Testis (tissue), 3 donors: ENCODE measurements around the gene GALNT15. TPM values are rescaled to one million over a fixed set of nuclear protein-coding genes. Genes with fewer than 3 reads are reported as not detected.
A peak's percentile ranks its signal among the peaks of the same experiment; 100 is the strongest.

ENCODE experiments used
- DNase-seq: peaks from one replicate; pipeline ENCODE4 v3.0.0-alpha.2; 2019
- H3K27ac ChIP-seq, 2 donors: fragments of 200-600 bp; sonication (generic); one replicate each; pipeline ENCODE4 v1.5.1; 2019
- H3K27me3 ChIP-seq: fragments of 200-600 bp; sonication (generic); one replicate; pipeline ENCODE4 v1.5.1; 2019
- H3K36me3 ChIP-seq: fragments of 200-600 bp; sonication (generic); one replicate; pipeline ENCODE4 v1.5.1; 2017; ENCODE audit warnings: low read depth; ENCODE audit errors: missing control alignments
- H3K4me1 ChIP-seq: fragments of 200-600 bp; sonication (generic); one replicate; pipeline ENCODE4 v1.5.1; 2019
- H3K4me3 ChIP-seq, 2 donors: fragments of 200-600 bp; sonication (generic); one replicate each; pipeline ENCODE4 v1.5.1; 2017 to 2019
- H3K9me3 ChIP-seq: fragments of 200-600 bp; sonication (generic); one replicate; pipeline ENCODE4 v1.5.1; 2017
- POLR2A ChIP-seq: fragments of 450-650 bp; IDR thresholded peaks from one replicate; pipeline ENCODE4 v1.6.1; 2017; ENCODE audit warnings: antibody characterized with exemption, mild to moderate bottlenecking, moderate library complexity
- WGBS, 2 donors: methylation state at CpG; one replicate each; pipeline ENCODE4 v1.1.5; 2018; 5-methylcytosine and 5-hydroxymethylcytosine counted together
- intact Hi-C: fragments of 100-400 bp; cut with DNase I; formaldehyde crosslinking; loops from one replicate; pipeline ENCODE4 v1.15.1; 2023; ENCODE audit warnings: low total_unique reads
- polyA plus RNA-seq: library from polyadenylated mRNA; stranded (reverse); fragments of 350-450 nt; fragmentation: Illumina TruSeq; extraction: RNeasy Lipid Tissue Mini Kit (QIAGEN cat#74804); gene quantifications from one replicate; pipeline ENCODE4 v1.2.3, GENCODE V29; 2014; ENCODE audit warnings: low read depth, low replicate concordance; ENCODE audit not compliant: insufficient read depth
- total RNA-seq, 2 donors: library from RNA; depleted of rRNA; stranded (reverse); fragments of >200 nt; gene quantifications; one replicate each; pipeline ENCODE4 v1.2.3, GENCODE V29; 2016
- TF ChIP-seq, protein P1 (sequence below), 3 experiments: fragments of 450-650 bp in 2 of 3; fragments of 200-600 bp in 1 of 3; sonication (generic) in 1 of 3; IDR thresholded peaks; one replicate each; pipeline ENCODE4 v1.5.1; 2016 to 2019; ENCODE audit warnings: antibody characterized with exemption in 3 of 3, mild to moderate bottlenecking in 2 of 3, moderate library complexity in 1 of 3

Gene GALNT15
- total and polyA plus RNA-seq, 3 donors from 2014 or later, result 6.6 to 16.5 (median 13.0) TPM

DNA sequence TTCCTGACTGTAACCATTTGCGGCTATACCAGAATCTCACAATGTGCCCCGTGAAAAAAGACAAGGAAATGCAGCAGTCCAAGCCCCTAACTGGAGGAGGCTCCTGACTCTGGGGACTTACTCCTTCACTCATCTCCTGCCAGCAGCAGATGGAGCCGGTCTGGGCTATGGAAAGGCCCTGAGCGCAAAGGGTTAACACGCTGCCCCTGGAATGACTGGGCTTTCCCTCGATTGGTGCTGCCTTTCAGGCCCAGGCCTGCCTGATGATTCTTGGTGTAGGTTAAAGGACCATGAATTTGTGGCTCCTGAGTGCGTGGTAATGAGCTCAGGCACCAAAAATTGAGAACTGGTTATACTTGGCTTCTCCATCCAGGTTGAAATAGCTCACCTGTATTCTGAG lies 42.3 kb upstream of the GALNT15 start:
- no peak for DNase-seq
- no peak for TF ChIP-seq POLR2A
- TF ChIP-seq, protein P1, sequence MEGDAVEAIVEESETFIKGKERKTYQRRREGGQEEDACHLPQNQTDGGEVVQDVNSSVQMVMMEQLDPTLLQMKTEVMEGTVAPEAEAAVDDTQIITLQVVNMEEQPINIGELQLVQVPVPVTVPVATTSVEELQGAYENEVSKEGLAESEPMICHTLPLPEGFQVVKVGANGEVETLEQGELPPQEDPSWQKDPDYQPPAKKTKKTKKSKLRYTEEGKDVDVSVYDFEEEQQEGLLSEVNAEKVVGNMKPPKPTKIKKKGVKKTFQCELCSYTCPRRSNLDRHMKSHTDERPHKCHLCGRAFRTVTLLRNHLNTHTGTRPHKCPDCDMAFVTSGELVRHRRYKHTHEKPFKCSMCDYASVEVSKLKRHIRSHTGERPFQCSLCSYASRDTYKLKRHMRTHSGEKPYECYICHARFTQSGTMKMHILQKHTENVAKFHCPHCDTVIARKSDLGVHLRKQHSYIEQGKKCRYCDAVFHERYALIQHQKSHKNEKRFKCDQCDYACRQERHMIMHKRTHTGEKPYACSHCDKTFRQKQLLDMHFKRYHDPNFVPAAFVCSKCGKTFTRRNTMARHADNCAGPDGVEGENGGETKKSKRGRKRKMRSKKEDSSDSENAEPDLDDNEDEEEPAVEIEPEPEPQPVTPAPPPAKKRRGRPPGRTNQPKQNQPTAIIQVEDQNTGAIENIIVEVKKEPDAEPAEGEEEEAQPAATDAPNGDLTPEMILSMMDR (IDR thresholded peaks at IDR 0.05), result no peak
- Histone ChIP-seq H3K4me3 (no peak overlapping the region), H3K27ac (no peak overlapping the region), H3K9me3 (no peaks in the 10 kb centered on the region), H3K4me1 (no peaks in the 10 kb centered on the region), H3K36me3 (no peaks in the 10 kb centered on the region), H3K27me3 (no peaks in the 10 kb centered on the region)
- WGBS, 2 donors, result 80 to 89% methylated on average over 7 of the region's 7 CpGs
- intact Hi-C loops, result no loop called here

DNA sequence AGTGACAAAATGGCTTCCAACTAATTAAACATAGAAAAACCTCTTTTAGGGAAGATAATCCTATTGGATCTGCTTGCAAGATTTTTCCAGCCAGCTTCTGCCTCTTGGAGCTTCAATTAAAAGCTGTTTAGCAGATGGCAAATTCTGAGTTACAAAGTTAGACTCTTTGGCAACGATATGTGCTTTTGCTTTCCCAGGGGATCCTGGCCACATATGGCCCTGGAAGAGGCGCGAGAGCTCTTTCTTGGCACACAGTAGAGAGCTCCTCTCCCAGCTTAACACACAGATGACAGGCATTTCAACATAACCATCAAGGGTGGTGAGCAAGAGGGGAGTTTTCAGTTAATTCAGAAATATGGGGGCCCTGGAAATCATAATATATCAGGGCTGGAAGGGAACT lies 41.6 kb upstream of the GALNT15 start:
- Histone ChIP-seq H3K36me3 (no peaks in the 10 kb centered on the region), H3K9me3 (no peaks in the 10 kb centered on the region), H3K4me1 (no peaks in the 10 kb centered on the region), H3K27ac (no peak overlapping the region), H3K4me3 (no peak overlapping the region), H3K27me3 (no peaks in the 10 kb centered on the region)
- intact Hi-C loops, result no loop called here
- no peak for DNase-seq
- no peak for TF ChIP-seq POLR2A
- TF ChIP-seq, protein P1 (IDR thresholded peaks at IDR 0.05), result no peak
- 34 to 50% methylated on average over 3 of the region's 3 CpGs for WGBS, 2 donors

DNA sequence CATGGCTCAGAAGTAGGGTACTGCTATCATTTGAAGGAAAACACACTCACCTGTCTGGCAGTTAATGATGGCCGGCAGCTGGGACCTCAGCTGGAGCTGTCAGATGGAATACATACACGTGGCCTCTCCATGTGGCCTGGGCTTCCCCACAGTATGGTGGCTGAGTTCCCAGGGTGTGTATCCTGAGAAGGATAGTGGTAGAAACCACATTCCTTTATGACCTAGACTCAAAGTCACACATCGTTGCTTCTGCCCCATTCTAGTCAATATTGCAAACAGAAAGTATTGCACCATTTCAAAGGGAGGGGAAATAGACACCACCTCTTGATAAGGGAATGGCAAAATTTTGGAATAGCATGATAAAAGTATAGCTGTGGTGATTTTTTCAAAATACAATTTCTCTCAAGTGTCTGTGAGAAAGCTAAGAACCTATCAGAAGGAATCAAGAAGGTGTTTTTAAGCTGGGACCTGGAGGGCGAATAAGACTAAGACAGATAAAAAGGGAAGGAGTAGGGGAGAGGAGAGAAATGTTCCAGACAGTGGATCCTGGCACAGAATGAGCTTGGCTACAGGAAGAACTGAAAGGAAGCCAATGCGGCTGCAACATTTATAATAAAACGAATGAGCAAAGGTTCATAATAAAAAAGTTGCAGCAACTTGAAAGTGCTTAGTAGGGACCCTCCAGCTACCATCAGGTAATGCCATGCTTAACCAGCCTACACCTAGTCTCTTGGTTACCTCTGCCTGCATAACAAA lies 40.1 kb upstream of the GALNT15 start:
- TF ChIP-seq POLR2A, result no peak
- TF ChIP-seq, protein P1 (IDR thresholded peaks at IDR 0.05), result no peak
- intact Hi-C loops, result no loop called here
- DNase-seq, result no peak

DNA sequence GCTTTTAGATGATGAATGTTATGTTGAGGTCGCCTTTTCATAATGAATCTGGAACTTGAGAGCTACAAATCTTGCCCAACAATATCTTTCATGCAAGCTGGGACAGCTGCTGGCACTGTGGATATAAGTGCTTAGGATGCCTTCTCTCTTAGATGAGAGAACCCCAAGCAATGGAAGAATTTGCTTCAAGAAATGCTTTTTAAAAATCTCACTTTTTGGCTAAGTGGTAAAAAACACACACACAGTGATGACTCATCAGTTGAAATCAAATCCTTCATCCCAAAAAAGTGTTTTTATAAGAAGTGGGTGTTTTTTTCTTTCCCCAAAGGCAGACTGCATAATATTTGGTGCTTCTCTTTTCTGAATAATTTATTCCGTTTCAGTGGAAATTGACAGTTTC lies 38.4 kb upstream of the GALNT15 start:
- Histone ChIP-seq H3K27ac (peak overlapping the region in 1 of 2 donors; percentile 14), H3K4me3 (no peak overlapping the region), H3K27me3 (no peaks in the 10 kb centered on the region), H3K4me1 (no peaks in the 10 kb centered on the region), H3K36me3 (no peaks in the 10 kb centered on the region), H3K9me3 (no peaks in the 10 kb centered on the region)
- 76 to 90% methylated on average over 2 of the region's 2 CpGs for WGBS, 2 donors
- intact Hi-C loops, result no loop called here
- TF ChIP-seq, protein P1 (IDR thresholded peaks at IDR 0.05), result no peak
- no peak for TF ChIP-seq POLR2A
- DNase-seq, result no peak

More for the DNA sequence above, 40.1 kb upstream of the GALNT15 start:
- Histone ChIP-seq H3K9me3 (no peaks in the 10 kb centered on the region), H3K4me3 (no peak overlapping the region), H3K27ac (no peak overlapping the region), H3K4me1 (no peaks in the 10 kb centered on the region), H3K27me3 (no peaks in the 10 kb centered on the region), H3K36me3 (no peaks in the 10 kb centered on the region)
- WGBS, 2 donors, result 77 to 85% methylated on average over 6 of the region's 6 CpGs

DNA sequence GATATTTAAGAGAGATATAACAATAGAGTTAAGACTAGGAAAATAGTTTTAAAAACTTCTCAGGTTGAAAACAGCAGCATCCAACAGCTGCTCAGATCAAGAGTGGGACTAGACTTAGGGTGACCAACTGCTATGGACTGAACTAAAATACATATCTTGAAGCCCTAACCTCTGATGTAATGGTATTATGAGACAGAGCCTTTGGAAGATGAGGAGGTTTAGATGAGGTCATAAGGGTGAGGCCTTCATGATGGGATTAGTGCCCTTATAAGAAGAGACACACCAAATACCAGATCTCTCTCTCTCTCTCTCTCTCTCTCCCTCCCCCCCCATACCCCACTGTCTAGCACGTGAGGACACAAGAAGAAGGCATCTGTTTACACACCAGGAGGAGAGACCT lies 37.4 kb upstream of the GALNT15 start:
- Histone ChIP-seq H3K4me3 (no peak overlapping the region), H3K4me1 (no peaks in the 10 kb centered on the region), H3K36me3 (no peaks in the 10 kb centered on the region), H3K27me3 (no peaks in the 10 kb centered on the region), H3K27ac (peak overlapping the region in 1 of 2 donors; percentile 14), H3K9me3 (no peaks in the 10 kb centered on the region)
- TF ChIP-seq, protein P1 (IDR thresholded peaks at IDR 0.05), result no peak
- TF ChIP-seq POLR2A, result no peak
- no peak for DNase-seq
- 86 to 100% methylated on average over 1 of the region's 1 CpG for WGBS, 2 donors
- intact Hi-C loops, result no loop called here
